ENCODE measurements around the gene IL17RC.

IL17RC gene

GRCh38 chr3:9945358-9945757, 28.5 kb downstream of the IL17RC start:
- no peaks in the 10 kb centered on the region for H3K4me1 ChIP-seq (ENCODE audit: control insufficient read depth, insufficient read depth, low read length, poor library complexity, severe bottlenecking)
- H3K9me3 ChIP-seq (ENCODE audit: control insufficient read depth, low read length) = no peaks in the 10 kb centered on the region
- H3K4me3 ChIP-seq (ENCODE audit: insufficient read depth, low read depth, low read length, poor library complexity, severe bottlenecking) = no peak overlapping the region
- no peak for DNase-seq
- peaks cover 6% of the 10 kb centered on the region for H3K36me3 ChIP-seq (ENCODE audit: control insufficient read depth, insufficient read depth, low read length)
- H3K27me3 ChIP-seq (replicated peaks; ENCODE audit: control insufficient read depth, insufficient read depth, low read length, poor library complexity, severe bottlenecking) = no peaks in the 10 kb centered on the region
- peak overlapping the region; percentile 21 for H3K27ac ChIP-seq (ENCODE audit: insufficient read depth, low read length, poor library complexity, severe bottlenecking)

- Histone ChIP-seq H3K4me3 (ENCODE audit: insufficient read depth, low read depth, low read length, poor library complexity, severe bottlenecking) (peak overlapping the region; percentile 45), H3K27me3 (replicated peaks; ENCODE audit: control insufficient read depth, insufficient read depth, low read length, poor library complexity, severe bottlenecking) (no peaks in the 10 kb centered on the region), H3K9me3 (ENCODE audit: control insufficient read depth, low read length) (no peaks in the 10 kb centered on the region), H3K27ac (ENCODE audit: insufficient read depth, low read length, poor library complexity, severe bottlenecking) (peak overlapping the region; percentile 58), H3K4me1 (ENCODE audit: control insufficient read depth, insufficient read depth, low read length, poor library complexity, severe bottlenecking) (peaks cover 7% of the 10 kb centered on the region), H3K36me3 (ENCODE audit: control insufficient read depth, insufficient read depth, low read length) (no peaks in the 10 kb centered on the region)
- peak; percentile 67 to 77 (median 68) for DNase-seq
Measured at GRCh38 chr3:9946112-9947024, 29.5 kb downstream of the IL17RC start.

- H3K4me3 ChIP-seq (ENCODE audit: insufficient read depth, low read depth, low read length, poor library complexity, severe bottlenecking) = no peak overlapping the region
- no peak overlapping the region for H3K27ac ChIP-seq (ENCODE audit: insufficient read depth, low read length, poor library complexity, severe bottlenecking)
Measured at GRCh38 chr3:9947025-9947995, 30.4 kb downstream of the IL17RC start.

GRCh38 chr3:9948586-9948985, 31.7 kb downstream of the IL17RC start:
- peaks cover 12% of the 10 kb centered on the region for H3K4me1 ChIP-seq (ENCODE audit: control insufficient read depth, insufficient read depth, low read length, poor library complexity, severe bottlenecking)
- no peaks in the 10 kb centered on the region for H3K27me3 ChIP-seq (replicated peaks; ENCODE audit: control insufficient read depth, insufficient read depth, low read length, poor library complexity, severe bottlenecking)
- H3K36me3 ChIP-seq (ENCODE audit: control insufficient read depth, insufficient read depth, low read length) = no peaks in the 10 kb centered on the region
- no peak for DNase-seq
- no peaks in the 10 kb centered on the region for H3K9me3 ChIP-seq (ENCODE audit: control insufficient read depth, low read length)
- no peak overlapping the region for H3K4me3 ChIP-seq (ENCODE audit: insufficient read depth, low read depth, low read length, poor library complexity, severe bottlenecking)
- no peak overlapping the region for H3K27ac ChIP-seq (ENCODE audit: insufficient read depth, low read length, poor library complexity, severe bottlenecking)

More at GRCh38 chr3:9947025-9947995, 30.4 kb downstream of the IL17RC start:
- Histone ChIP-seq H3K9me3 (ENCODE audit: control insufficient read depth, low read length) (no peaks in the 10 kb centered on the region), H3K36me3 (ENCODE audit: control insufficient read depth, insufficient read depth, low read length) (no peaks in the 10 kb centered on the region), H3K4me1 (ENCODE audit: control insufficient read depth, insufficient read depth, low read length, poor library complexity, severe bottlenecking) (peaks cover 12% of the 10 kb centered on the region), H3K27me3 (replicated peaks; ENCODE audit: control insufficient read depth, insufficient read depth, low read length, poor library complexity, severe bottlenecking) (no peaks in the 10 kb centered on the region)
- DNase-seq = no peak

DNA sequence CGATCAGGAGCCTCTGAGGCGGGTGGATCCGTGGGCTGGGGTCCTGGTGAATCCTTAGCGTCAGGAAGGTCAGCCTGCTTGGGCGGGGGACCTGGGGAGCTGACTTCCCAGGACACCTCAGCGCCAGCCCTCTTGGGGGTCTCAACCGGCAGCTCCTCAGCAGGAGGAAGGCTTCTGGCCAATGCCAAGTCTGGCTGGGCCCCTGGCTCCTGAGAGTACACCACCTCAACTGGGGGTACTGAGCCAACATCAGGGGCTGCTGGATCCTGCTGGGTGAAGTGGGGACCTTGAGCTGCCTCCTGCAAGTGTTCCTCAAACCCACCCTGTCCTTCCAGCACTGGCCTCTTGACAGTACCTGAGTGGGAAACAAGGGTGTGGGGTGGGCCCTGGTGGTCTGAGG, 32.2 kb downstream of the IL17RC start:
- DNase-seq = no peak
- Histone ChIP-seq H3K4me3 (ENCODE audit: insufficient read depth, low read depth, low read length, poor library complexity, severe bottlenecking) (no peak overlapping the region), H3K9me3 (ENCODE audit: control insufficient read depth, low read length) (no peaks in the 10 kb centered on the region), H3K36me3 (ENCODE audit: control insufficient read depth, insufficient read depth, low read length) (no peaks in the 10 kb centered on the region), H3K4me1 (ENCODE audit: control insufficient read depth, insufficient read depth, low read length, poor library complexity, severe bottlenecking) (peaks cover 12% of the 10 kb centered on the region), H3K27ac (ENCODE audit: insufficient read depth, low read length, poor library complexity, severe bottlenecking) (no peak overlapping the region), H3K27me3 (replicated peaks; ENCODE audit: control insufficient read depth, insufficient read depth, low read length, poor library complexity, severe bottlenecking) (no peaks in the 10 kb centered on the region)

- Histone ChIP-seq H3K4me3 (ENCODE audit: insufficient read depth, low read depth, low read length, poor library complexity, severe bottlenecking) (no peak overlapping the region), H3K27ac (ENCODE audit: insufficient read depth, low read length, poor library complexity, severe bottlenecking) (no peak overlapping the region), H3K27me3 (replicated peaks; ENCODE audit: control insufficient read depth, insufficient read depth, low read length, poor library complexity, severe bottlenecking) (no peaks in the 10 kb centered on the region), H3K4me1 (ENCODE audit: control insufficient read depth, insufficient read depth, low read length, poor library complexity, severe bottlenecking) (peaks cover 12% of the 10 kb centered on the region), H3K36me3 (ENCODE audit: control insufficient read depth, insufficient read depth, low read length) (no peaks in the 10 kb centered on the region), H3K9me3 (ENCODE audit: control insufficient read depth, low read length) (no peaks in the 10 kb centered on the region)
- DNase-seq = no peak
Measured at GRCh38 chr3:9949626-9950025, 32.7 kb downstream of the IL17RC start.

DNA sequence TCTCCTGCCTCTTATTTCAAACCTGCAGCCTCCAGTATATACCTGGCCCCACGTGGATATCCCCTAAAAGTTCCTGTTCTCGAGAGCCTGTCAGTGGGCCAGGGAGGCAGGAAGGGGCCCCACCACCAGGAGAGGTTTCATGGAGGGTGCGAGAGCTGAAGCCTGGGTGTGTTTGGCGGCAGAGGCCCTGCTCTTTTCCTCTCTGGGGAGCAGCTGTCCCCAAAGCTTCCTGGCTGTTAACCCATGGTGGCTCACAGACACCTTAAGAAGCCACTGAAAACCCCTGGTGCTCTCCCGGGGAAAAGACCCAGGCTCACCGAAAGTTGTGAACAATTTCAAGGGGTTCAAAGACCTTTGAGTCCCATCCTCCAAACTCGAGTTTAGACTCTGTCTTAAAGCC, 34.2 kb downstream of the IL17RC start:
- DNase-seq = no peak
- Histone ChIP-seq H3K27ac (ENCODE audit: insufficient read depth, low read length, poor library complexity, severe bottlenecking) (no peak overlapping the region), H3K36me3 (ENCODE audit: control insufficient read depth, insufficient read depth, low read length) (no peaks in the 10 kb centered on the region), H3K27me3 (replicated peaks; ENCODE audit: control insufficient read depth, insufficient read depth, low read length, poor library complexity, severe bottlenecking) (no peaks in the 10 kb centered on the region), H3K4me1 (ENCODE audit: control insufficient read depth, insufficient read depth, low read length, poor library complexity, severe bottlenecking) (peaks cover 12% of the 10 kb centered on the region), H3K4me3 (ENCODE audit: insufficient read depth, low read depth, low read length, poor library complexity, severe bottlenecking) (peak overlapping the region; percentile 69), H3K9me3 (ENCODE audit: control insufficient read depth, low read length) (no peaks in the 10 kb centered on the region)

GRCh38 chr3:9951598-9951961, 34.7 kb downstream of the IL17RC start:
- H3K4me1 ChIP-seq (ENCODE audit: control insufficient read depth, insufficient read depth, low read length, poor library complexity, severe bottlenecking) = peaks cover 12% of the 10 kb centered on the region
- no peaks in the 10 kb centered on the region for H3K9me3 ChIP-seq (ENCODE audit: control insufficient read depth, low read length)
- H3K27me3 ChIP-seq (replicated peaks; ENCODE audit: control insufficient read depth, insufficient read depth, low read length, poor library complexity, severe bottlenecking) = no peaks in the 10 kb centered on the region
- DNase-seq = no peak
- H3K4me3 ChIP-seq (ENCODE audit: insufficient read depth, low read depth, low read length, poor library complexity, severe bottlenecking) = peak overlapping the region; percentile 69
- no peak overlapping the region for H3K27ac ChIP-seq (ENCODE audit: insufficient read depth, low read length, poor library complexity, severe bottlenecking)
- H3K36me3 ChIP-seq (ENCODE audit: control insufficient read depth, insufficient read depth, low read length) = no peaks in the 10 kb centered on the region

- H3K27me3 ChIP-seq (replicated peaks; ENCODE audit: control insufficient read depth, insufficient read depth, low read length, poor library complexity, severe bottlenecking) = no peaks in the 10 kb centered on the region
- peaks cover 12% of the 10 kb centered on the region for H3K4me1 ChIP-seq (ENCODE audit: control insufficient read depth, insufficient read depth, low read length, poor library complexity, severe bottlenecking)
- no peaks in the 10 kb centered on the region for H3K36me3 ChIP-seq (ENCODE audit: control insufficient read depth, insufficient read depth, low read length)
- H3K4me3 ChIP-seq (ENCODE audit: insufficient read depth, low read depth, low read length, poor library complexity, severe bottlenecking) = peak within 1 kb of the TSS; percentile 69
- no peak within 1 kb of the TSS for H3K27ac ChIP-seq (ENCODE audit: insufficient read depth, low read length, poor library complexity, severe bottlenecking)
- H3K9me3 ChIP-seq (ENCODE audit: control insufficient read depth, low read length) = no peaks in the 10 kb centered on the region
- peak in 2 of 3 donors; percentile 19 to 20 for DNase-seq
Measured at GRCh38 chr3:9951962-9952805, 35.3 kb downstream of the IL17RC start, which contains the start of gene PRRT3. PRRT3 (minus strand) TSS chr3:9952408; CDS start chr3:9950115, 2,293 bp downstream.
